GM18499 (cell line): Measurements from ENCODE around the gene EZH2.

Source experiments
- ATAC-seq: cut with Tn5 transposase; IDR thresholded peaks from one replicate; pipeline ENCODE4 v1.9.1; 2021; ENCODE audit warnings: moderate number of reproducible peaks; ENCODE audit not compliant: insufficient read depth, unreplicated experiment

EZH2 gene

GRCh38 chr7:148814922-148815559 is 69.0 kb downstream of the EZH2 start:
- ATAC-seq = no peak

GRCh38 chr7:148813890-148814289 is 70.2 kb downstream of the EZH2 start:
- ATAC-seq = no peak

GRCh38 chr7:148811892-148812291 is 72.2 kb downstream of the EZH2 start:
- no peak for ATAC-seq

GRCh38 chr7:148809856-148810255 is 74.2 kb downstream of the EZH2 start:
- no peak for ATAC-seq

- ATAC-seq = no peak
Measured at GRCh38 chr7:148807436-148807835, 76.7 kb downstream of the EZH2 start.

- no peak for ATAC-seq
Measured at GRCh38 chr7:148806187-148806586, 77.9 kb downstream of the EZH2 start.

GRCh38 chr7:148804343-148805235 is 79.5 kb downstream of the EZH2 start:
- ATAC-seq = no peak

GRCh38 chr7:148803094-148803493 is 81.0 kb downstream of the EZH2 start:
- ATAC-seq = no peak

- ATAC-seq = no peak
Measured at GRCh38 chr7:148802101-148802493, 82.0 kb downstream of the EZH2 start.

- ATAC-seq = no peak
Measured at GRCh38 chr7:148800677-148801076, 83.4 kb downstream of the EZH2 start.

- ATAC-seq = no peak
Measured at GRCh38 chr7:148799893-148800555, 84.1 kb downstream of the EZH2 start.

GRCh38 chr7:148796841-148797240 is 87.2 kb downstream of the EZH2 start:
- no peak for ATAC-seq

- ATAC-seq = no peak
Measured at GRCh38 chr7:148794476-148794875, 89.6 kb downstream of the EZH2 start.

- no peak for ATAC-seq
Measured at GRCh38 chr7:148793590-148793989, 90.5 kb downstream of the EZH2 start.

GRCh38 chr7:148791546-148791945 is 92.5 kb downstream of the EZH2 start:
- ATAC-seq = no peak

GRCh38 chr7:148790850-148791249 is 93.2 kb downstream of the EZH2 start:
- no peak for ATAC-seq

- no peak for ATAC-seq
Measured at GRCh38 chr7:148790131-148790726, 93.9 kb downstream of the EZH2 start.

GRCh38 chr7:148789220-148789619 is 94.9 kb downstream of the EZH2 start:
- ATAC-seq = no peak

- ATAC-seq = no peak
Measured at GRCh38 chr7:148787571-148788295, 96.4 kb downstream of the EZH2 start.
